Common myeloid progenitor, CD34-positive (primary cell): ENCODE measurements around the gene RAD23B.

Experiments used
- CTCF ChIA-PET: fragments of 350-600 bp; sonication (Branson Sonifier 250); formaldehyde crosslinking; loops from one replicate; lab custom pipeline; 2021; ENCODE audit warnings: antibody characterized with exemption; lab: Charles Lee
- POLR2A ChIA-PET: fragments of 350-600 bp; sonication (Branson Sonifier 250); formaldehyde crosslinking; loops from one replicate; lab custom pipeline; 2021; ENCODE audit warnings: antibody characterized with exemption; lab: Charles Lee
- DNase-seq, 3 donors: peaks; one replicate each; pipeline versions ENCODE4 v3.0.0 to v3.0.0-alpha.2; 2013
- H3K27ac ChIP-seq, 2 experiments: 1 replicate in 1 of 2; 2 replicates in 1 of 2; pipeline ENCODE4 v1.7.0; 2013; ENCODE audit warnings: inconsistent platforms in 2 of 2, low read length in 2 of 2, mild to moderate bottlenecking in 2 of 2, low read depth in 1 of 2, moderate library complexity in 1 of 2; ENCODE audit not compliant: severe bottlenecking in 2 of 2, insufficient read depth in 1 of 2, poor library complexity in 1 of 2
- H3K27me3 ChIP-seq, 5 experiments: replicated peaks in 2 of 5; 1 replicate in 3 of 5; 2 replicates in 2 of 5; pipeline versions ENCODE4 v1.6.1 to v1.7.0; 2013; ENCODE audit warnings: low read length in 4 of 5, mild to moderate bottlenecking in 2 of 5, moderate library complexity in 2 of 5, inconsistent platforms in 1 of 5; ENCODE audit not compliant: insufficient read depth in 5 of 5, control insufficient read depth in 4 of 5
- H3K36me3 ChIP-seq, 4 experiments: 1 replicate in 2 of 4; 2 replicates in 2 of 4; pipeline versions ENCODE4 v1.6.1 to v1.7.0; 2013; ENCODE audit warnings: low read length in 3 of 4, control low read depth in 1 of 4, mild to moderate bottlenecking in 1 of 4; ENCODE audit not compliant: control insufficient read depth in 4 of 4, insufficient read depth in 4 of 4
- H3K4me1 ChIP-seq, 4 experiments: 1 replicate in 3 of 4; 2 replicates in 1 of 4; pipeline versions ENCODE4 v1.6.1 to v1.7.1; 2013; ENCODE audit warnings: low read length in 3 of 4, mild to moderate bottlenecking in 3 of 4, control low read depth in 1 of 4, inconsistent platforms in 1 of 4, moderate library complexity in 1 of 4; ENCODE audit not compliant: control insufficient read depth in 4 of 4, insufficient read depth in 4 of 4; ENCODE audit errors: control extremely low read depth in 1 of 4
- H3K4me3 ChIP-seq, 7 experiments: 1 replicate in 4 of 7; 2 replicates in 3 of 7; pipeline versions ENCODE4 v1.5.1 to v1.7.0; 2013; ENCODE audit warnings: mild to moderate bottlenecking in 7 of 7, low read length in 6 of 7, moderate library complexity in 6 of 7, inconsistent platforms in 2 of 7, low read depth in 2 of 7, control low read depth in 1 of 7; ENCODE audit not compliant: insufficient read depth in 4 of 7, control insufficient read depth in 1 of 7; ENCODE audit errors: extremely low read depth in 1 of 7
- H3K9me3 ChIP-seq, 5 experiments: 1 replicate in 4 of 5; 2 replicates in 1 of 5; pipeline versions ENCODE4 v1.6.1 to v1.7.1; 2013; ENCODE audit warnings: low read length in 4 of 5, mild to moderate bottlenecking in 2 of 5, inconsistent platforms in 1 of 5, low read depth in 1 of 5, moderate library complexity in 1 of 5; ENCODE audit not compliant: control insufficient read depth in 4 of 5, insufficient read depth in 2 of 5; ENCODE audit errors: control extremely low read depth in 1 of 5
- WGBS: methylation state at CpG from one replicate; pipeline ENCODE4 v1.1.5; 2013; ENCODE audit not compliant: insufficient coverage; 5-methylcytosine and 5-hydroxymethylcytosine counted together

The RAD23B gene

GRCh38 chr9:107367727-107368502 is 84.8 kb downstream of the RAD23B start:
- no peak overlapping the region for H3K4me3 ChIP-seq
- 98% methylated on average over 4 of the region's 7 CpGs for WGBS
- peaks cover 0 to 1% (median 0%) of the 10 kb centered on the region in 5 experiments for H3K27me3 ChIP-seq

DNA sequence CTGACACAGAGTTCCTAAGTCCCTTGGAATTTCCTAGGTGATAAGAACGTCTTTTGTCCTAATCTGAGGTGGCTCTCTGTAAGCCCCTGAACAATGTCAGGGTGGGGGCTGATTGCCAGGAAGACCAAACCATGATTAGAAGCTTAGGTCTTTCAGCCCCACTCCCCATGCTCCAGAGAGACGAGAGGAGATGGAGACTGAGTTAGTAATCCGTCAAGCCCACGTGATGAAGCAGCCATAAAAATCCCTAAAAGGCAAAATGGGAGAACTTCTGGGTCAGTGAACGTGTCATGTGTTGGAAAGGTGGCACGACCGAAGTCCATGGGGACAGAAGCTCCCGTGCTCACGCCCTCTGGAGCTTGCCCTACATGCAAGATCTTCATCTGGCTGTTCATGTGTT is 85.6 kb downstream of the RAD23B start:
- Histone ChIP-seq H3K9me3 (no peaks in the 10 kb centered on the region), H3K27me3 (peaks cover 0 to 1% (median 0%) of the 10 kb centered on the region in 5 experiments), H3K4me1 (no peaks in the 10 kb centered on the region), H3K27ac (no peak overlapping the region), H3K4me3 (no peak overlapping the region), H3K36me3 (no peaks in the 10 kb centered on the region)
- 94% methylated on average over 8 of the region's 9 CpGs for WGBS
- CTCF ChIA-PET = interaction anchor here (0.8 kb wide), 1 partner anchor 11 kb away, joined by 3 read pairs; no protein-coding TSS in a partner anchor
- POLR2A ChIA-PET = interaction anchor here (0.7 kb wide), 1 partner anchor 1836 kb away, joined by 3 read pairs; no protein-coding TSS in a partner anchor
- no peak for DNase-seq

More at GRCh38 chr9:107367727-107368502, 84.8 kb downstream of the RAD23B start:
- CTCF ChIA-PET = no interaction called here
- no peak for DNase-seq
- no peaks in the 10 kb centered on the region for H3K36me3 ChIP-seq
- H3K4me1 ChIP-seq = no peaks in the 10 kb centered on the region
- no peak overlapping the region for H3K27ac ChIP-seq
- POLR2A ChIA-PET = no interaction called here
- no peaks in the 10 kb centered on the region for H3K9me3 ChIP-seq

DNA sequence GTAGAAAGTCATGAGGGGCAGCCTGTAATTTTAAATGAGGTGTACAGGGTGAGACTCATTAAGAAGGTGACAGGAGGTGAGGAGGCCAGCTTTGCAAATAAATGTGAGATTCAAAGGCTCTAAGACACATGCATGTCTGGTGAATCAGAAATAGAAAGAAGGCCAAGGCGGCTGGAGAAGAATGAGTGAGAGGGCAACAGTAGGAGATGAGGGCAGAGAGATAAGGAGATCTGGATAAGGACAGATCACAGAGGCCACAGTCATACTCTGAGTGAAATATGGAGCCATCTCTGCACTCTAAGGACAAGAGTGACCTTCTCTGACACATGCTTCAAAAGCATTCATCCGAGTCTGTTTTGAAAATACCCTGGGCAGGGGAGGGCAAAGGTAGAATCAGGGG is 90.7 kb downstream of the RAD23B start:
- H3K9me3 ChIP-seq = no peaks in the 10 kb centered on the region
- DNase-seq = no peak
- CTCF ChIA-PET = no interaction called here
- no peaks in the 10 kb centered on the region for H3K4me1 ChIP-seq
- H3K4me3 ChIP-seq = no peak overlapping the region
- H3K27me3 ChIP-seq = peaks cover 0 to 9% (median 5%) of the 10 kb centered on the region in 5 experiments
- POLR2A ChIA-PET = interaction anchor here (0.8 kb wide), 1 partner anchor 633 kb away, joined by 4 read pairs; no protein-coding TSS in a partner anchor
- 92% methylated on average over 2 of the region's 2 CpGs for WGBS
- no peak overlapping the region for H3K27ac ChIP-seq
- no peaks in the 10 kb centered on the region for H3K36me3 ChIP-seq

DNA sequence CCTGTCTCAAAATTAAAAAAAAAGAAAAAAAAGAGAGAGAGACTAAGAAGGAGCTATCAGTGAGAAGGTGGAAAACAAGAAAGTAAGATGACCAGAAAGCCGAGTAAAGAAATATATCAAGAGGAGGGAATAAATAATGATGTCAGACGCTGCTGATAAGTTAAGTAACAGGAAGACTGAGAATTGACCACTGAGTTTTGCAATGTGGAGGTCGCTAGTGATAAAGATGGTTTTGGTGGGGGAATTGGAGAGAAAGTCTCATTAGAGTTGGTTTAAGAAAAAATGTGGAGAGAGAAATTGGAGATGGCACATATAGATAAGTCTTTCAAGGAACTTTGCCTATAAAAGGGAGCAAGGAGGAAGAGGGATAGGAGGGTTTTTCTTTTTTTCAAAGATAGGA is 91.9 kb downstream of the RAD23B start:
- H3K27ac ChIP-seq = no peak overlapping the region
- H3K9me3 ChIP-seq = no peaks in the 10 kb centered on the region
- H3K4me3 ChIP-seq = no peak overlapping the region
- H3K4me1 ChIP-seq = no peaks in the 10 kb centered on the region
- H3K36me3 ChIP-seq = no peaks in the 10 kb centered on the region
- peaks cover 0 to 9% (median 3%) of the 10 kb centered on the region in 5 experiments for H3K27me3 ChIP-seq
- 26% methylated on average over 3 of the region's 3 CpGs for WGBS
- ChIA-PET POLR2A (no interaction called here), CTCF (no interaction called here)
- no peak for DNase-seq

GRCh38 chr9:107375651-107376369 is 92.7 kb downstream of the RAD23B start:
- peaks cover 0 to 9% (median 3%) of the 10 kb centered on the region in 5 experiments for H3K27me3 ChIP-seq
- CTCF ChIA-PET = no interaction called here
- DNase-seq = peak in 1 of 3 donors; percentile 3
- H3K9me3 ChIP-seq = no peaks in the 10 kb centered on the region
- WGBS = 56% methylated on average over 6 of the region's 10 CpGs
- no peaks in the 10 kb centered on the region for H3K36me3 ChIP-seq
- H3K4me3 ChIP-seq = no peak overlapping the region
- no peak overlapping the region for H3K27ac ChIP-seq
- POLR2A ChIA-PET = no interaction called here
- no peaks in the 10 kb centered on the region for H3K4me1 ChIP-seq

DNA sequence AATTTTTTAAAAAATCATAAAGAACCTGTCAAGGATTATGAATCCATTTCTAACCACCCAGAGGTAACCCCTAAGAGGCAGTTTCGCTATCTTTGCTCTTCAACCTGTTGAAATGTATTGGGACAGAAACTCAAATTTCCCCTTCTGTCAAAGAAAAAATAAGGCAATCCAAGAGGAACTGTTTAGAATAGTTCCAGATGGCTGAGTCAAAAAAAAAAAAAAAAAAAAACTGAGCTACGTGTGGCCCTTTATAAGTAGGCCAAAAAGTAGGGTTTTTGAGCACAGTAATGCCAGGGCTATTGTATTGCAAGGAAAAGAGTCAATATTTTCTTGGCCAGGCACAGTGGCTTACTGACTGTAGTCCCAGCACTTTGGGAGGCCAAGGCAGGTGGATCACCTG is 94.9 kb downstream of the RAD23B start:
- Histone ChIP-seq H3K4me1 (no peaks in the 10 kb centered on the region), H3K27ac (no peak overlapping the region), H3K9me3 (no peaks in the 10 kb centered on the region), H3K4me3 (no peak overlapping the region), H3K27me3 (peaks cover 0 to 9% (median 3%) of the 10 kb centered on the region in 5 experiments), H3K36me3 (no peaks in the 10 kb centered on the region)
- WGBS = no CpG with 5 or more reads among the region's 2 CpGs
- POLR2A ChIA-PET = no interaction called here
- DNase-seq = no peak
- CTCF ChIA-PET = no interaction called here
